Measurements from ENCODE around the gene NF2.
"Not testable (repeated sequence)": the region's sequence is repeated elsewhere in the genome, so short reads cannot be mapped to it uniquely, and the experiment has no call there.

Gene NF2

GRCh38 chr22:29603358-29604075 is at the start of gene NF2:
TSS of gene NF2 (plus strand) at chr22:29603633. CDS start at chr22:29603999, 366 bp downstream.
- peak within 1 kb of the TSS; percentile 91 to 99 (median 97) for H3K27ac ChIP-seq
- H3K4me3 ChIP-seq = peak within 1 kb of the TSS; percentile 76 to 99 (median 96)

GRCh38 chr22:29555065-29555644 is 48.3 kb upstream of the NF2 start:
- peak overlapping the region in 7 of 21 experiments; percentile 26 to 88 (median 74) for H3K27ac ChIP-seq
- no peak overlapping the region for H3K4me3 ChIP-seq

- H3K4me3 ChIP-seq = no peak overlapping the region
These were observed 44.4 kb upstream of the NF2 start for GRCh38 chr22:29559030-29559429.

GRCh38 chr22:29559853-29560252 is 43.6 kb upstream of the NF2 start:
- H3K27ac ChIP-seq = no peak overlapping the region
- no peak overlapping the region for H3K4me3 ChIP-seq

More at GRCh38 chr22:29559030-29559429, 44.4 kb upstream of the NF2 start:
- H3K27ac ChIP-seq = no peak overlapping the region

DNA sequence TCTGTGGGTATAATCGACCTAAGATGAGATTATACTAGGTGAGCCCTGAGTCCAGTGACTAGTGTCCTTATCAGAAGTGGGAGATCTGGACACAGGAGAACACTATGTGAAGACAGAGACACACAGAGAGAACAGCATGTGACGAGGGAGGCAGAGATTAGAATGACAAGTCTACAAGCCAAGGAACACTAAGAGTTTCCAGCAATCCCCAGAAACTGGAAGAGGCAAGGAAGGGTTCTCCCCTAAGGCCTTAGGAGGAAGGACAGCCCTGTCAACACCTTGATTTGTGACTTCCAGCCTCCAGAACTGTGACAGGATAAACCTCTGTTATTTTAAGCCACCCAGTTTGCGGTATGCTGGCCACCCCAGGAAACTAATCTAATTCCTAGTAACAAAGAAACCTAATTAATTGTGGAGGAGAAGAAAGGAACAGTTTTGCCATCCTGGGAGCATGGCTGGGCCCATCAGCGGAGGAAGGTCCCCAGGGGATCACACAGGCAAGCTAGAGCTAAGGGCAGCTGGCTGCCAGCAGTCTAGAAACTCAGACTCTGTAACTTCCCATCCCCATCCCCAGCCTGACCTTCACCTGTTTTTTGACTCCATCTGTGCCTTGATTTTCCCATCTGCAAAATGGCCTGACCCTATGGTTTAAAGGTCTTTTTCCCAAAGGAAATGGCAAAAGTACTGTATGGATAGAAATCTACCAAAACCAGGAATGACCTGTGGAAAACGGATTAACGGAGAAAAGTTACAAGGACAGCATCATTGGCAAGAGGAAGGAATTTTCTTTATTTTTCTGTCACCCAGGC is 39.6 kb upstream of the NF2 start:
- no peak overlapping the region for H3K4me3 ChIP-seq
- no peak overlapping the region for H3K27ac ChIP-seq

DNA sequence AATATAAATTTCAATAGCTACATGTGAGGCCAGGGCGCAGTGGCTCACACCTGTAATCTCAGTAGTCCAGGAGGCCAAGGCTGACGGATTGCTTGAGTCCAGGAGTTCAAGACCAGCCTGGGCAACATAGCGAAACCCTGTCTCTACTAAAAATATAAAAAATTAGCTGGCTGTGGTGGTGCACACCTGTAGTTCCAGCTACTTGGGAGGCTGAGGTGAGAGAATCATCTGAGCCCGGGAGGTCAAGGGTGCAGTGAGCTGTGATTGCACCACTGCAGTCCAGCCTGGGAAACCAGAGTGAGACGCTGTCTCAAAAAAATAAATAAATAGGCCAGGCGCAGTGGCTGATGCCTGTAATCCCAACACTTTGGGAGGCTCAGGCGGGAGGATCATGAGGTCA is 36.9 kb upstream of the NF2 start:
- not testable (repeated sequence) for H3K4me3 ChIP-seq, H3K27ac ChIP-seq

DNA sequence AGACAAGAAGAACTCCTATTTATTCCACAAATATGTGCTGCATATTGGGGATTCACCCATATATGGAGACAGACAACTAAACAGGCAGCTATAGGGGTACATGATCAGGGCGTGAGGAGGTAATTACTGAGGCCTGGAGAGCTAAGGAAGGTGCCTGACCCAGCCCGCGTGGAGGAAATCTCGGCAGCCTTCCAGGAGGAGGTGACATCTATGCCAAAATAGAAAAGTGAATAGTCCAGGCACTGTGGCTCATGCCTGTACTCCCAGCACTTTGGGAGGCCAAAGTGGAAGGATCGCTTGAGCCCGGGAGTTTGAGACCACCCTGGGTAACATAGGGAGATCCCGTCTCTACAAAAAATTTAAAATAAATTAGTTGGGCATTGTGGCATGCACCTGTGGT is 36.1 kb upstream of the NF2 start:
- Histone ChIP-seq H3K27ac (no peak overlapping the region), H3K4me3 (no peak overlapping the region)

- Histone ChIP-seq H3K4me3 (no peak overlapping the region), H3K27ac (no peak overlapping the region)
These were observed 34.3 kb upstream of the NF2 start for GRCh38 chr22:29569011-29569678.

DNA sequence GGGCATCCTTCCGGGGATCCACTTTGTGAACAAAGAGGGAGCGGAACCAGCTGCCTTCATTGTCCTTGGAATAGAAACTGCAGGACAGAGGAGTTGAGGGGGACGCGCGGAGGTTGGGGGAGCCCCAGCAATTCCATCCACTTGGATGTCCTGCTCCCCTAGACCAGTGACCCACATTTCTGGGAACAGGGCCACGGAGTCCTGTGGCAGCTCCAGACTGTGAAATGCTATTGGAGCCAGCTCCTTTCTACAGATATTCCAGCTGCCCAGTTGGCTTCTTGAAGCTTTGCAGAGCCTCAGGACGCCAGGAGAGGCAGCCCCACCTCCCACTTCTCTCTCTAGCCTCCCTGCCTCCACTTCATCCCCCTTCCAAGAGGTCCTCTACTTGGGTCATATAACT is 33.0 kb upstream of the NF2 start:
- Histone ChIP-seq H3K27ac (no peak overlapping the region), H3K4me3 (no peak overlapping the region)

DNA sequence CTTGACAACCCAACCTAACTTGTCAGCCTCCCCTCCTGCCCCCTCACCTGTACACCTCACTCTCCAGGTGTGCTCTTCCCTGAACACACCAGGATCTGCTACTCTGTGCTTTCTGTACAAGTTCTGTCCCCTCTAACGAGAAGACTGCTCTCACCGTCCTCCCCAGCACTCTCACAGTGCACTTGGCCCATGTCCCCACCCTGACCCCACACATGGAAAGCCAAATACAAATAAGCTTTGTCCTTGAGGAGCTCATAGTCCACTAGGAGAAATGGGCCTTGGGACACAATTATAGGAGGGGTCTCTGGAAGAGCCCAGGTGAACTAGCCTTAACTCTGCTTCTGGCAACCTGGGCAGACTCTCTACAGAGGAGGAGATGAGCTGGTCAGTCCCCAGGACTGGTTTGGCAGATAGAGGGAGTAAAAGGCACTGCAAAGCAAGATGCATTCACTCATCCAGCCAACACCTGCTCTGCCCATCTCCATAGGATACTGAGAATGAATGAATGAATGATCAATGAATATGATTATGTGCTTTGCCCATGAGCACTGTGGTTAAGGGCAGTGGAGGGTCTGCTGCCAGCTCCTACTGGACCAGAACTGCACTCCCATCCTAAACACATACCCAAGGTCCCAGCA is 32.4 kb upstream of the NF2 start:
- H3K27ac ChIP-seq = no peak overlapping the region
- H3K4me3 ChIP-seq = no peak overlapping the region

DNA sequence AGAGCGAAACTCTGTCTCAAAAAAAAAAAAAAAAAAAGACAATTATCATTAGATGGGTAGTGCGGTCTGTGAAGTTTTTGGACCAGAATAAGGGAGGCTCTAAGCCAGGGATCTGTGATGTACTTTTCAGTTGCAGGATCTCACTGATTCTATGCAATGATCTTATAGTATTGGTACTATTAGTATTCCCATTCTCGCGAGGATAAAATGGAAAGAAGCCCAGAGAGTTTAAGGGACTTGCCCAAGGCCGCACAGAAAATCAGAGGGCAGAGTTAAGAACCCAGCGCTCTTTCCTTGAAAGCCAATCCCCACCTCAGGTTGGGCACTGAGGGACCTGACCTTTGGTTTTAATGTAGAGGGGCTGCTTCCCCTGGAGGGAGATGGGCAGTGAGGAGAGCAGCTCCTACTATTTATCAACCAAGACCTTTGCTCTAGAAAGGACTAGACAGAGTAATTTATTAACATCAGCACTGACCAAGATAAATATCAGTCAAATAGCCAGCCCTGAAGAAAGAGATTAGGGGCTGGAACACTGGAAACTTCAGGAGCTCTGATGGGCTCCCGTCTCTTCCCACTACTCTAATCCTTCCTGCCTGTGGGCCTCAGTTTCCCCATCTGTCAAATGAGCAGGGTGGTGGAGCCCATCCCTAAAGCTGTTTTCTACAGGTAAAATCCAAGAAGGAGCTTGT is 28.5 kb upstream of the NF2 start:
- Histone ChIP-seq H3K4me3 (no peak overlapping the region), H3K27ac (no peak overlapping the region)

DNA sequence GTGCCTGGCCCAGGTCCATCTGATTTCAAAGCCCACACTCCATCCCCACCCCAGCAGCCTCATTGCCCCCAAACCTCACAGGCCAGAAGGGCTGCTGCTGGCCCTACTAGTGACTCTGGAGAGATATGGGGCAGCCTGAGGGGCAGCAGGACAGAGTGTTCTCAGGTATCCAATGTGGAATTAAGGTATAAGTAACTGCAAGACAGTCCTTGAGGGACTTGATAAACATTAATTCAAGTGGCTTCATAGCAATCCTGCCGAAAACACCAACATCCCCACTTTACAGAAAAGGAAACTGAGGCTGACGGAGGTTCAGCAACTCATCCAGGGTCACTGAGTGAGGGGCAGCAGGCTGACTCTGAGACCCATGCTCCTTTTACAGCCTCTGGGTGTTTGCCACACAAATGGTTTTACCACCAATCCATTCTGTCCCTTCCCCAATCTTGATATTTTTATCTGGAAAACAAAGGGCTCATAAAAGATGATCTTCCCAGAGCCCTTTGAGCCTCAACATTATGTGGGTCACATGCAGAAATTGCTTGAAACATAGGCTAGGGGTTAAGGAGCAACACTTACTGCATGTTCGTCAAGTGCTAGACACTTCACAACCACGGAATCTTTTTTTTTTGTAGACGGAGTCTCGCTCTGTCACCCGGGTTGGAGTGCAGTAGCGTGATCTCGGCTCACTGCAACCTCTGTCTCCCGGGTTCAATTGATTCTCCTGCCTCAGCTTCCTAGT is 24.8 kb upstream of the NF2 start:
- no peak overlapping the region for H3K27ac ChIP-seq
- no peak overlapping the region for H3K4me3 ChIP-seq

- H3K27ac ChIP-seq = peak overlapping the region in 14 of 21 experiments; percentile 3 to 80 (median 54)
- H3K4me3 ChIP-seq = peak overlapping the region; percentile 58 to 78 (median 63)
These were observed 23.1 kb upstream of the NF2 start for GRCh38 chr22:29580200-29580810.

GRCh38 chr22:29581799-29582198 is 21.6 kb upstream of the NF2 start:
- peak overlapping the region in 3 of 7 experiments; percentile 67 to 78 (median 72) for H3K4me3 ChIP-seq

DNA sequence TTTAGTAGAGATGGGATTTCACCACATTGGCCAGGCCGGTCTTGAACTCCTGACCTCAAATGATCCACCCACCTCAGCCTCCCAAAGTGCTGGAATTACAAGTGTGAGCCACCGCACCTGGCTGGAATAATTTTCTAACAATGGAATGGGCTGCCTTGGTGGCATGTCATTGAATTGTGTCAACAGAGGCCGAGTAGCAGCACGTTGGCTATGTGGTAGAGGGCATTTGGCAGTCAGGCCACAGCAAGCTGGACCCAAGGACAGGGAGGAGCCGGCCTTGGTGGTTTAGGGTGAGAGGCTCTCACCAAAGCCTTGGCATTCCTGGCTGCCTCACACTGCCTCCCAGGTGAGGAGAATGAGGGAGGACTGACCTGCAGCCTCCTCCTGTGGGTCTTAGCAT is 18.5 kb upstream of the NF2 start:
- no peak overlapping the region for H3K27ac ChIP-seq
- H3K4me3 ChIP-seq = no peak overlapping the region

More at GRCh38 chr22:29581799-29582198, 21.6 kb upstream of the NF2 start:
- H3K27ac ChIP-seq = peak overlapping the region in 3 of 21 experiments; percentile 43 to 58 (median 54)

GRCh38 chr22:29586193-29586705 is 17.2 kb upstream of the NF2 start:
- not testable (repeated sequence) for H3K27ac ChIP-seq, H3K4me3 ChIP-seq

GRCh38 chr22:29587938-29588699 is 15.3 kb upstream of the NF2 start:
- H3K4me3 ChIP-seq = no peak overlapping the region
- peak overlapping the region in 3 of 21 experiments; percentile 26 to 39 (median 35) for H3K27ac ChIP-seq

Data from skin epidermis (tissue), 12 donors.